A204.1 (cell line): ENCODE measurements around the gene TPGS2.
"Not testable (repeated sequence)": the region's sequence is repeated elsewhere in the genome, so short reads cannot be mapped to it uniquely, and the experiment has no call there.

Source experiments
- FAIRE-seq: peaks from 2 replicates; lab custom pipeline; 2012; peaks lifted over from hg19 to GRCh38; lab: Jason Lieb, UNC

TPGS2 gene

GRCh38 chr18:36828630-36829361, at the start of gene TPGS2, which contains the start of gene KIAA1328:
TPGS2 (minus strand) TSS chr18:36829002; CDS start chr18:36828767, 235 bp downstream.
KIAA1328 (plus strand) TSS chr18:36829127; CDS start chr18:36829139, 12 bp downstream.
- FAIRE-seq, result no peak

- FAIRE-seq, result not testable (repeated sequence)
These were observed 45.0 kb upstream of the TPGS2 start for GRCh38 chr18:36873826-36874225.

- FAIRE-seq, result no peak
These were observed 43.5 kb upstream of the TPGS2 start for GRCh38 chr18:36872329-36872728.

GRCh38 chr18:36871801-36872200, 43.0 kb upstream of the TPGS2 start:
- no peak for FAIRE-seq

- no peak for FAIRE-seq
These were observed 38.3 kb upstream of the TPGS2 start for GRCh38 chr18:36867056-36867455.

GRCh38 chr18:36862182-36862581, 33.4 kb upstream of the TPGS2 start:
- FAIRE-seq, result no peak

GRCh38 chr18:36856815-36857214, 28.0 kb upstream of the TPGS2 start:
- FAIRE-seq, result no peak

- FAIRE-seq, result no peak
These were observed 22.4 kb upstream of the TPGS2 start for GRCh38 chr18:36851202-36851590.

- FAIRE-seq, result no peak
These were observed 21.9 kb upstream of the TPGS2 start for GRCh38 chr18:36850527-36851201.

GRCh38 chr18:36849288-36850006, 20.6 kb upstream of the TPGS2 start:
- no peak for FAIRE-seq

GRCh38 chr18:36848609-36849008, 19.8 kb upstream of the TPGS2 start:
- peak; percentile 73 for FAIRE-seq

- peak; percentile 85 for FAIRE-seq
These were observed 15.0 kb upstream of the TPGS2 start for GRCh38 chr18:36843784-36844183.

- FAIRE-seq, result no peak
These were observed 14.4 kb upstream of the TPGS2 start for GRCh38 chr18:36843199-36843598.

GRCh38 chr18:36839835-36840234, 11.0 kb upstream of the TPGS2 start:
- no peak for FAIRE-seq

GRCh38 chr18:36835927-36836326, 7.1 kb upstream of the TPGS2 start:
- no peak for FAIRE-seq

GRCh38 chr18:36833120-36833519, 4.3 kb upstream of the TPGS2 start:
- FAIRE-seq, result no peak

GRCh38 chr18:36831139-36831538, 2.3 kb upstream of the TPGS2 start:
- FAIRE-seq, result no peak

- FAIRE-seq, result no peak
These were observed 1.3 kb upstream of the TPGS2 start for GRCh38 chr18:36830158-36830495.

- FAIRE-seq, result no peak
These were observed 758 bp upstream of the TPGS2 start for GRCh38 chr18:36829362-36830157.

- no peak for FAIRE-seq
These were observed 609 bp downstream of the TPGS2 start for GRCh38 chr18:36828157-36828629.

GRCh38 chr18:36826556-36826955, 2.2 kb downstream of the TPGS2 start:
- no peak for FAIRE-seq

- FAIRE-seq, result no peak
These were observed 3.3 kb downstream of the TPGS2 start for GRCh38 chr18:36825526-36825925.
